NOMO-1 treated with dmso at 0.1 percent for 144 hours (cell line): ENCODE data around the gene GPRC5C.

Source experiments
- DNase-seq: peaks from one replicate; lab custom pipeline; 2025; ENCODE audit not compliant: unreplicated experiment; lab: John Stamatoyannopoulos, UW

GPRC5C gene

GRCh38 chr17:74432424-74432690 lies 469 bp downstream of the GPRC5C start:
- DNase-seq, result no peak

- no peak for DNase-seq
Measured at GRCh38 chr17:74432766-74433391, 991 bp downstream of the GPRC5C start.

GRCh38 chr17:74433421-74434121 lies 1.7 kb downstream of the GPRC5C start:
- DNase-seq, result no peak

GRCh38 chr17:74435775-74436359 lies 4.0 kb downstream of the GPRC5C start:
- DNase-seq, result no peak

- no peak for DNase-seq
Measured at GRCh38 chr17:74437702-74438101, 5.8 kb downstream of the GPRC5C start.

GRCh38 chr17:74439691-74440567 lies 8.0 kb downstream of the GPRC5C start:
- no peak for DNase-seq

DNA sequence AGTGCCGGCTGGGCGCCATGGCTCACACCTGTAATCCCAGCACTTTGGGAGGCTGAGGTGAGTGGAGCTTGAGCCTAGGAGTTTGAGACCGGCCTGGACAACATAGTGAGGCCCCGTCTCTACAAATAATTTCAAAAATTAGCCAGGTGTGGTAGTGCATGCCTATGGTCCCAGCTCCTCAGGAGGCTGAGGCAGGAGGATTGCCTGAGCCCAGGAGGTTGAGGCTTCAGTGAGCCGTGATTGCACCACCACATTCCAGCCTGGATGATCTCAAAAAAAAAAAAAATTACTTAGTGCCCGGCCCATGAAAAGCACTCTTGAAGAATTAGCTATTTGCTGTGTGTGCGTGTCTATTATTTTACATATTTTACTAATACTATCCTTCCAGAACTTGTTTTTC lies 9.6 kb downstream of the GPRC5C start:
- DNase-seq, result no peak

DNA sequence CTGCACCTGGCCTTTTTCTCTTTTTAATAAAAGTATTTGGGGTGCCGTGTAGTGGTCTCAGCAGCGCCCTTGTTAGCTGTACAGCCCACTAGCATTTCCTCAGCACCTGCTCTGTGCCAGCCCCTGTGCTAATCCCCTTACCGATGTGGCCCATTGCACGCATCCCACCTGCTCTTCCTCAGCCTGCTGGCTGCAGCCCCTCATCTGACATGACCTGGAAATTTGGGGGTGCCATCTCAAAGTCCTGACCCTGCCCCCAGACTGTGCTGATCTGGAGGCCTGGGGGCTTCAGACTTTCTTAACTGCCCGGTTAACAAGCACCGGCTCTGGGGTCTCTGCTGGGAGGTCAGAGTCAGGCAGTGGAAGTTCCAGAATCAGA lies 10.4 kb downstream of the GPRC5C start:
- no peak for DNase-seq

DNA sequence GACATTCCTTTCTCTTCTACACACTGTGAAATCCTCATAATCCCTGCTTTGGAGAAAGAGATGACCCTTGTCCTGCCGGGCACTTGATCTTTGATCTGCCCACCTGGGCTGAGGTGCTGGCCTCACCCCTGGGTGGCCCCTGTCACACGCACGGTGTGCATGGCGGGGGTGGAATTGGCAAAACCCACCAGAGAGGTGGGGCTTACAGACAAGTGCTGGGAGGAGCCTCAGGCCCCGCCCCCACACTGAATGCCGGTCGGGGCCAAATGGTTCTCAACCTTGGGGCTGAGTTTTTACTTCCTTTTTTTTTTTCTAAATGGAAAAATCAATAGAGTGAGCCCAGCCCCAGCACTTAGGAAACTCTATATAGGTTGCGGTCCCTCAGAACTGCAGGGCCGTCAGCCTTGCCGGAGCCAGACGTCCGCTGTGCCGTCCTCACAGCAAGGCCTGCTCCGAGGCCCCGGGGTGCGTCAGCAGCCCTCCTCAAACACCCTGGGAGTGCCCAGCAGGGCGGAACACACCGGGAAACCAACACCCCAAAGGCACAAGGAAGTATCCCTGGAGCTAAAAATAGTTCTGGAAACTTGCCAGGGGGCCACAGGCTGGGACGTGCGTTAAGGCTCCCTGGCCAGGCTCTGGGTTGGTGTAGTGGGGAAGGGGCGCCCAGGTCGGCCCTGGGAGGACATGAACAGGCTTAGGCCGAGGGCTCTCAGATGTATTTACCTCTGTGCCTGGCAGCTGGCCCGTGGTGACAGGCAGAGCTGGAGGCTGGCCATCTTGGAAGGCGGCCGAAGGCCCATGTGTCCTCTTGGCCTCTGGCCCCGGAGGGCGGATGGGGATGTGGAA lies 11.0 kb downstream of the GPRC5C start:
- peak; percentile 88 for DNase-seq

GRCh38 chr17:74443516-74444296 lies 11.8 kb downstream of the GPRC5C start:
- no peak for DNase-seq

DNA sequence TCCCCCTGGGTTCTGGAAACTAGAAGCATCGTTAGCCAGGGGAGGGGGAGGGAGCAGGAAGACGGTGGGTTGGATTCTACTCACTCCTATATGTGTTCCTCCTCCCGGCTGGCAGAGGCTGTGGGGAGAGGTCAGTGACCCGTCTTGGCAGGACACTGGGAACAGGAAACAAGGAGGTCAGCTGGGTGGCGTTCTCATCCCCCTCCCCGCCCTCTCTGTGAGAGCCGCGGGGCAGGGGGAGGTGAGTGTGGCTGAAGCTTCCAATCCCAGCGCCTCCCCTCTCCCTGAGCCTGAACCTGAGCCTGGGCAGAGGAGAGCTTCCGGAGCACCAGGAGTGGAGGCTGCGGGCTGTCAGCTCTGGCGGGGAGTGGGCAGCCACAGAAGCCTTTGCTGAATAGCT lies 12.5 kb downstream of the GPRC5C start:
- DNase-seq, result no peak

DNA sequence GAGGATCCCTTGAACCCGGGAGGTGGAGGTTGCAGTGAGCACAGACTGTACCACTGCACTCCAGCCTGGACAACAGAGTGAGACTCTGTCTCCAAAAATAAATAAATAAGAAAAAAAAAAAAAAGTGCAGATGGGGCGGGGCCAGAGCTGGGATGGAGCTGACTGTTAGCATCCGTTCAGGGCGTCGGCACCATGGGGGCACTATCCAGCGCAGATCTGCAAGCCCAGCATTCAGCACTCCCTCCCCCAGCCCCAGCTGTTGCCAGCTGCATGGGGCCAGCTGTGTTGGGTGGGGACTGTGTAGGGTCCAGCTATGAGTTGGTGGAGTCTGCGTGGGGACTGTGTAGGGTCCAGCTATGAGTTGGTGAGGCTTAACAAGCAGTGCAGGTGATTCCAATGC lies 13.3 kb downstream of the GPRC5C start:
- DNase-seq, result no peak

GRCh38 chr17:74446551-74447500 lies 14.9 kb downstream of the GPRC5C start:
- DNase-seq, result no peak

DNA sequence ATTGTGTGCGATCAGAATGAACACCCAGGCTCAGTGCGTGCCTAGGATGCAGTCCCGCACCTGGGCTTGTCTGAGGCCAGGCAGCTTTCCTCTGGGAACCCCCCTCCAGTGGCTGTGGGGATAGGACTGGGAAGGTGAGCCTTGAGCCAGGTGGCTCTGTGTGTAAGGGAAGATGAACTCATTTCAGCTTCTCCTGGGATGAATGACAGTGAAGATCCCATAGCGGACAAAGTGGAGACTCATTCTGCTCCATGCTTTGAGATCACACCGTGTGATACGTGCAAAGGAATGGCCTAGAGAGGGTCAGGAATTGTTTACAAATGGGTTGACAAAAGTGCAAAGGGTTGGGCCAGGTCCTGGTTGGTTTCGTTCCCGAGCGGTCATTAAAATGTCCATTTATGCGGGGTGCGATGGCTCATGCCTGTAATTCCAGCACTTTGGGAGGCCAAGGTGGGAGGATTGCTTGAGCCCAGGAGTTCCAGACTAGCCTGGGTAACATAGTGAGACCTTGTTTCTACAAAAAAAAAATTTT lies 15.8 kb downstream of the GPRC5C start:
- DNase-seq, result no peak

GRCh38 chr17:74448756-74449155 lies 16.9 kb downstream of the GPRC5C start:
- no peak for DNase-seq

DNA sequence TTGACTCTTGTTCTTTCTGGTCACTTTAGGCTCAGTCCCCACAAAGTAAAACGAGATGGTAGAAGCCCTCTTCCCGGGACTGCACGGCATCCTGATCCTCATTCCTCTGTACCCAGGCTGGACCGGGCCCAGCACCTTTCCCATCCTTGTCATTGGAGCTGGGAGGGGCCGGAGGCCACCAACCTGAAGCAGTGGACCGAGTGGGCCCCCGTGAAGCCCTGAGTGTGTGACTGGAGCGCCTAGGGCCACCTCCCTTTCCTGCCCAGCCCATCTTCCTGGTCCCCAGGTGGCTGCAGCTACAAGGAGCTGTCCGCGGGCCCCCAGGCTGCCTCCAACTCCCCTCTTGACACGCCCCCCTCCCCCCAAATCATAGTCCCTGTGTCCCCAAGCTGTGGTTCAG lies 17.4 kb downstream of the GPRC5C start:
- DNase-seq, result no peak

DNA sequence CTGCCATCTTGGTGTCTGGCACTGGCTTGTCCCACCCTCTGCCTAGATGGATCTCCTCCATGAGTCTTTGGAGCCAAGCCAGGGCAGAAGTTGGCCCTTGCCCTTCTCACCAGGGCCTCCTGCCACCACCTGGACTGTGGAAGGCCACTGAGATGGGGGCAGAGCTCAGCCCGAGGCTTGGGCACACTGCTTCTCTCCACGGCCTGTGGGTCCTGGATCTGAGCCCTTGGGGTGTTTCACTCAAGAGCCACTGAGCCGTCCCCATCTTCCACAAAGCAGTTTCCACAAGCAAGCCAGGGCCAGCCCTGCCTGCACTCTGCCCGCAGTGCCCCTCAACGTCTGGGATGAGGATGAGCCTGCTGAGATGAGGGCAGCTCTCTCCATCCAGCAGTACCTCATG lies 17.9 kb downstream of the GPRC5C start:
- DNase-seq, result no peak

DNA sequence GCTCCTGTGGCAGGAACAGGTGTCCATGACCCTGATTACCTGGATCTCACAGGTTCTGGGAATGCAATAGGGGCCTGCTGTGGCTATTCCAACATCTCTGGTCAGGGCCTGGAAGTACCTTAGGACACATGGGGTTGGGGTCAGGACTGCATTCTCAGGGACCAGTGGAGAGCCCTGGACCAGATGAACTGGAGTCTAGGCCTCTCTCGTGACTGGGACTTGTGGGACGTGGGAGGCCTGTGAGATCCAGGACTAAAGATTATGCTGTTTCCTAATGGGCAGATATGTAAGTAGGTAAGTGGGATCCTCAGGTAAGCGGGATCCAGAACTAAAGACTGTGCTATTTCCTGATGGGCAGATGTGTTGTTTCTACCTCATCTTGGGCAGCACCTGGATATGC lies 18.3 kb downstream of the GPRC5C start:
- DNase-seq, result no peak

- no peak for DNase-seq
Measured at GRCh38 chr17:74450925-74451403, 19.1 kb downstream of the GPRC5C start.
